Activated T-helper 17 cell treated with anti-CD3 and anti-CD28 coated beads, Interleukin-2, amount 50 U/mL, for 72 hours (primary cell): ENCODE data around the gene STOML1. TPM values are rescaled to one million over a fixed set of nuclear protein-coding genes. Genes with fewer than 3 reads are reported as not detected.

Experiments used
- ATAC-seq: fragments of 150-1000 bp; cut with Tn5 transposase; replicated peaks from 2 replicates; pipeline ENCODE4 v1.10.0; 2021; ENCODE audit warnings: mild to moderate bottlenecking, moderate library complexity
- H3K27ac Mint-ChIP-seq: one replicate; pipeline ENCODE4 v1.8.0; 2022; ENCODE audit warnings: mixed read lengths
- H3K27me3 Mint-ChIP-seq: one replicate; pipeline ENCODE4 v1.8.0; 2022; ENCODE audit warnings: mixed read lengths
- H3K36me3 Mint-ChIP-seq: one replicate; pipeline ENCODE4 v1.8.0; 2022; ENCODE audit warnings: low read depth, mild to moderate bottlenecking, mixed read lengths
- H3K4me1 Mint-ChIP-seq: one replicate; pipeline ENCODE4 v1.8.0; 2022; ENCODE audit warnings: mixed read lengths
- H3K4me3 Mint-ChIP-seq: one replicate; pipeline ENCODE4 v1.8.0; 2022; ENCODE audit warnings: mild to moderate bottlenecking, mixed read lengths
- H3K9me3 Mint-ChIP-seq: one replicate; pipeline ENCODE4 v1.8.0; 2022; ENCODE audit warnings: mixed read lengths
- total RNA-seq, 2 donors: library from RNA; stranded (reverse); gene quantifications; one replicate each; pipeline ENCODE4 v1.2.3, GENCODE V29; 2022

STOML1 gene
- total RNA-seq, 2 donors from 2014 or later = 4.8 to 7.3 TPM

DNA sequence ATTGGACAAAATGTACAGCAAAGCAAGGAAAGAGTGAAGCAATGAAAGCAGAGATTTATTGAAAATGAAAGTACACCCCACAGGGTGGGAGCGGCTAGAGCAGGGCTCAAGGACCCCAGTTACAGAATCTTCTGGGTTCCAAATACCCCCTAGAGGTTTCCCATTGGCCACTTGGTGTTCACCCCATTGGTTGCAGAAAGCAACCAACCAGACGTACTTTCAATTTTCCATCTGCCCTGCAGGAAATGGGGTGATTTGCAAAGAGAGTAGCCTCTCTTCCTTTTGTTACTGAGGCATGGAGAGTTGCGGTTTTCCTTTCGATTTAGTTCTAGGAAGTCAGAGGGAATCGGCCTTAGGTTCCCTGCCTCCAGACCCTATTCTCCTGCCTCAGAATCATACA is 4.8 kb upstream of the STOML1 start:
- peak overlapping the region; percentile 98 for H3K4me3 Mint-ChIP-seq
- H3K9me3 Mint-ChIP-seq = no peaks in the 10 kb centered on the region
- peak overlapping the region; percentile 93 for H3K27ac Mint-ChIP-seq
- no peaks in the 10 kb centered on the region for H3K27me3 Mint-ChIP-seq
- H3K36me3 Mint-ChIP-seq = peaks cover 78% of the 10 kb centered on the region
- ATAC-seq = no peak
- peaks cover 36% of the 10 kb centered on the region for H3K4me1 Mint-ChIP-seq

DNA sequence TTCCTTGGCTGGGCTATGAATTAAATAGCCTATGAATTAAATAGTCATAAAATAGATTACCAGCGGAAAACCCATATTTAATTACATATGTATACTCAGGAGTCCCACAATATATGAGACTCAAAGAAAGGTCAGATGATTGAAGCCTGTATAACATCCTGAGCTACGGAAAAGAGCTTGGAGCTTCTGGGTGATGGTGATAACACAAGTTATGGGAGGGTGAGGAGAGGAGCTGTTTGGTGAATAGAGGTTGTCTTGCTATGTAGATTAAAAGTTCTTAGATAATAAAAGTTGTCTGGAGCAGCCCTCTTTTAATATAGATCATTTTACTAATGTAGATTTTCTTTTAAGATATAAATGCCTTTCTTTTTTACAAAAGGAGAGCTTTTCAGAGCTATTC is 4.2 kb upstream of the STOML1 start:
- ATAC-seq = no peak
- Mint-ChIP-seq H3K9me3 (no peaks in the 10 kb centered on the region), H3K4me1 (peaks cover 36% of the 10 kb centered on the region), H3K4me3 (peak overlapping the region; percentile 98), H3K36me3 (peaks cover 71% of the 10 kb centered on the region), H3K27me3 (no peaks in the 10 kb centered on the region), H3K27ac (peak overlapping the region; percentile 93)

DNA sequence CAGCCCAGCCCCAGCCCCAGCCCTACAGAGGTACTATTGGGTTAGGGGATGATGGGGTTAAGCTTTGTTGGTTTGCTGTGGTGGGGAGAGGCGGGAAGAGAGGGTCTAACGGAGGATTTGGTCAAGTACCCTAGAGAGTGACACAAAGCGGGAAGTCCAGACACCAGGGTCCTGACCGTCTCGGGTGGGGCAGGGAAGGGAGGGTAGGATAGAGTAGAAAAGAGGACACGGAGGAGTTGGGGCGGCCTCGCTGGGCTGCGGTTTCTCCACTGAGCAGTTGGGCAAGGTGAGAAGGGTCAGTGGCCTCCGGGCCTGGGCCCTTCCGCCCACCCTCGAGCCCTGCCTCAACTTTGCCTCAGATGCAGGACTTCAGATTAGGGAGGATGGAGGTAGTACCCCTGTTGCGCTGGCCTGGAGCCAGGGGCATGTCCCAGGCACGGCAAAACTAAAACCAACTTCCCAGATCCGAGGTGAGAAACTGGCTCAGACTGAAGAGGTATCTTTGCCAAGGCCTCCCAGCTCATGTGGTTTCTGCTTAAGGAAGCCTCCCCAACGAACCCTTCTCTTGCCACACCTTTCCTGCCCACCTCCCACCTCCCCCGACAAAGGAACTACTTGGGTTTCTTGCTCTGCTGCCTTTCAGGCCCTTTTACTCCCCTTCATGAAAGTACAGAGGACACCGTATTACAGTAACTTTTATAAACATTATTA is 3.0 kb upstream of the STOML1 start:
- ATAC-seq = peak; percentile 2
- H3K27me3 Mint-ChIP-seq = no peaks in the 10 kb centered on the region
- H3K4me3 Mint-ChIP-seq = peak overlapping the region; percentile 98
- H3K4me1 Mint-ChIP-seq = peaks cover 36% of the 10 kb centered on the region
- H3K9me3 Mint-ChIP-seq = no peaks in the 10 kb centered on the region
- H3K36me3 Mint-ChIP-seq = peaks cover 59% of the 10 kb centered on the region
- peak overlapping the region; percentile 93 for H3K27ac Mint-ChIP-seq

DNA sequence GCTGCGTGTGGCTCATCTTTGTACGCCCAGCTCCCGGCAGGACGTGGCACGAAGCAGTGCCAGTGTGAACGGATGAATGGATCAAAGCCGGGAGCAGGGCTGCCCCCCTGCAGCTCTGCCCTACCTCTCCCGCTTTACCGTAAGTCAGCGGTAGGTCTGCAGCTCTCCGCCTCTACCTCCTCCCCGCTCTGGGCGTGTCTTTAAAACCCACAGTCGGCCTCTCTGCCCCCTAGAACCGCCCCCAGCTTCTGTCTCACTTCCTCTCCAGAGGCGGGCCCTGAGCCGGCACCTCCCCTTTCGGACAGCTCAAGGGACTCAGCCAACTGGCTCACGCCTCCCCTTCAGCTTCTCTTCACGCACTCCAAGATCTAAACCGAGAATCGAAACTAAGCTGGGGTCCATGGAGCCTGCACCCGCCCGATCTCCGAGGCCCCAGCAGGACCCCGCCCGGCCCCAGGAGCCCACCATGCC is 2.4 kb upstream of the STOML1 start, which contains the start of gene PML:
PML (plus strand) TSS at position 304 of the 471 bp plus-strand sequence; CDS start at position 401, 97 bp downstream.
- H3K9me3 Mint-ChIP-seq = no peaks in the 10 kb centered on the region
- H3K27me3 Mint-ChIP-seq = no peaks in the 10 kb centered on the region
- H3K36me3 Mint-ChIP-seq = peaks cover 53% of the 10 kb centered on the region
- H3K27ac Mint-ChIP-seq = peak within 1 kb of the TSS; percentile 93
- H3K4me1 Mint-ChIP-seq = peaks cover 35% of the 10 kb centered on the region
- H3K4me3 Mint-ChIP-seq = peak within 1 kb of the TSS; percentile 98
- ATAC-seq = peak; percentile 90

DNA sequence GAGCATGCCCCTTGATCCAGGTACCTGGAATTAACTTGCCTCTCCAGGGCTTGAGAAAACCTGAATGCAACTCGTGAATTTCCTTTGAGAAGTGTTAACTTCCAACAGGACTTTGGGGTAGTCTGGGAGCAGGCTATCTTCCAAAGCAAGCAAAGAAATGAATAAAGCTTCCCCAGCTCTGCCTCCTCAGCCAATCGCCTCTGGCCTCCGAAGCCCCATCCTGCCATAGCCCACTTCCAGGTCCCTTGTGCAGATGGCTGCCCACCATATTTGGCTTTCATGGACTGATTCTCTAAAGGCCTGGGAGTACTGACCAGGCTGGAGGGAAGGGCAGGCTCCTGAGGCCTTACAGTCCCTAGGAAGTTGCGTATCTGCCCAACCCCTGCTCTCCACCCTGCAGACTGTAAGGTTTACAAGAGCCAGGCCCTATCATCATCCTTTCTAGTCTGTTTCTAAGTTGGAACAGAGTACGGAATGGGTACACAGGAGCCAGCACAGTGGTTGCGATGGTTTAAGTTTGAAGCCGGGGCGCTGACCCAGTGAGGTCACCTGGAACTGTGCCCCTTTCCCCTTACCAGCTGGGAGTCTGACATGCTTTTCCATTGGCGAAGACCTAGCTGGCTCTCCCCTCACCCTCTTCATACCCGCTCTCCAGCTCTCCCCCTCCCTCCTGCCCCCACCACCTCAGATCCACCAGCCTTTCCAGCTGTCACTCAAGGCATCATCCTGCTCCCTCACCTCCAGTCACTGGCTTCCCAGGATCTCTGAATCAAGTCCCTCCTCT is 1.3 kb upstream of the STOML1 start:
- peak overlapping the region; percentile 98 for H3K4me3 Mint-ChIP-seq
- no peaks in the 10 kb centered on the region for H3K27me3 Mint-ChIP-seq
- H3K9me3 Mint-ChIP-seq = no peaks in the 10 kb centered on the region
- peak overlapping the region; percentile 93 for H3K27ac Mint-ChIP-seq
- no peak for ATAC-seq
- peaks cover 25% of the 10 kb centered on the region for H3K4me1 Mint-ChIP-seq
- H3K36me3 Mint-ChIP-seq = peaks cover 42% of the 10 kb centered on the region

DNA sequence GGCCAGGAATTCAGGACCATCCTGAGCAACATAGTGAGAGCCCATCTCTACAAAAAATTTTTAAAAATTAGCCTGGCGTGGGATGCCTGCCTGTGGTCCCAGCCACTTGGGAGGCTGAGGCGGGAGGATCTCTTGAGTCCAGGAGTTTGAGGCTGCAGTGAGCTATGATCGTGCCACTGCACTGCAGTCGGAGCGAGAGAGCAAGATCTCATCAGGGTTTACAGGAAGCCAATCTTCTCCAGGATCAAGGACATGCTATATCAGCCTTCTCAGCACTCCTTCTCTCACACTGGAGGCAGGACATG is 451 bp upstream of the STOML1 start:
- peak overlapping the region; percentile 77 for H3K27ac Mint-ChIP-seq
- no peak for ATAC-seq
- no peaks in the 10 kb centered on the region for H3K9me3 Mint-ChIP-seq
- no peaks in the 10 kb centered on the region for H3K27me3 Mint-ChIP-seq
- peak overlapping the region; percentile 98 for H3K4me3 Mint-ChIP-seq
- H3K36me3 Mint-ChIP-seq = peaks cover 35% of the 10 kb centered on the region
- peaks cover 24% of the 10 kb centered on the region for H3K4me1 Mint-ChIP-seq

DNA sequence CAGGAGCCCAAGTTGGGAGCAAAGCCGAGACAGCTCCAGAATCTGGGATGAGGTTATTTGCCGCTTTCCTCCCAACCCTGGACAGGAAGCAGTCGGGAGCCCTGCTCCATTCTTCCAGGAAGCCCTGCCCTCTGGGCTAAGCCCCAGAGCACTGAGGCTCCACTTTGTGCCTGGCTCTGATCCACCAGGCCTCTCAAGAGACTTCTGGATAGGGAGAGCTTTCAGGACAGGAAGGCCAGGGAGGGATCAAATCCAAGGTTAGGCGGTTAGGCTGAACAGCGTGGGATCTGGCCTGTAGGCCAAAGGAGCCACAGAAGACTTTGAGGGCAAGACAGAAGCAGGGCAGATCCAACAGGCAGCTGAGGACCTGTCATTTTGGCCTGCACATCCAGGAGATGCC is 835 bp downstream of the STOML1 start:
- Mint-ChIP-seq H3K4me1 (peaks cover 12% of the 10 kb centered on the region), H3K4me3 (peak overlapping the region; percentile 98), H3K27ac (no peak overlapping the region), H3K9me3 (no peaks in the 10 kb centered on the region), H3K36me3 (peaks cover 22% of the 10 kb centered on the region), H3K27me3 (no peaks in the 10 kb centered on the region)
- no peak for ATAC-seq

DNA sequence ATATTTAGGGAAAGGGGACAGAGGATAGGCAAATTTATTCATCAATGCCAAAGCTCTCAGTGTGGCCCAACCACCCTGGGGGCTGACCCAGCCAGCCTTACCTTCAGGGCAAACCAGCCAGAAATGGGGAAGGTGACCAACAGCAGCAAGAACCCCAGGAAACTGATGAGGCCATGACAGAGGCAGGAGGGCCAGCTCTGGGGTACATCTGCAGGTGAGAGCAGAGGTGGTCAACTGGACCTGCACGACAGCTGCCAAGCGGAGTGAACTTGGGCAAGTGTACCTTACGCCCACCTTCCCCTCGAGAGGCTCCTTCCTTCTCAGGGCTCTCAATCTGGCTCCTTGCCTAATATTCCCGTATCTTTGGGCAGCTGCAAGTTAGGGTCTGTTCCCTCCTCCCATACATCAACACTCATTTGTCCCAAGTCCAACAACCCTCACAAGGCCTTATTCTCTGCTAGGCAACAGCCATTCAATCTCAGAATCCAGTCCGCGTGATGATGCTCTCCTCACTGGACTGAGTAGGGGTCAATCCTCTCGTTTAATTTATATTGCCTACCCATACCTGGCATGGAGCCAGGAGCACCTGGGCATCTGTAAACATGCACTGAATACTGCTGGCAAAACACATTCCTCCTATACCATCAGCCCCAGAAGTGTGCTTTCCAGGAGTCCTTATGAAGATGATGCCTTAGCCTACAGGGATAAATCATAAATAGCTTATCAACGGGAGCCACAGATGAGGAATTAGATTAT is 1.7 kb downstream of the STOML1 start:
- Mint-ChIP-seq H3K36me3 (peaks cover 13% of the 10 kb centered on the region), H3K9me3 (no peaks in the 10 kb centered on the region), H3K4me3 (peak overlapping the region; percentile 98), H3K27me3 (no peaks in the 10 kb centered on the region), H3K27ac (no peak overlapping the region), H3K4me1 (peaks cover 14% of the 10 kb centered on the region)
- no peak for ATAC-seq

DNA sequence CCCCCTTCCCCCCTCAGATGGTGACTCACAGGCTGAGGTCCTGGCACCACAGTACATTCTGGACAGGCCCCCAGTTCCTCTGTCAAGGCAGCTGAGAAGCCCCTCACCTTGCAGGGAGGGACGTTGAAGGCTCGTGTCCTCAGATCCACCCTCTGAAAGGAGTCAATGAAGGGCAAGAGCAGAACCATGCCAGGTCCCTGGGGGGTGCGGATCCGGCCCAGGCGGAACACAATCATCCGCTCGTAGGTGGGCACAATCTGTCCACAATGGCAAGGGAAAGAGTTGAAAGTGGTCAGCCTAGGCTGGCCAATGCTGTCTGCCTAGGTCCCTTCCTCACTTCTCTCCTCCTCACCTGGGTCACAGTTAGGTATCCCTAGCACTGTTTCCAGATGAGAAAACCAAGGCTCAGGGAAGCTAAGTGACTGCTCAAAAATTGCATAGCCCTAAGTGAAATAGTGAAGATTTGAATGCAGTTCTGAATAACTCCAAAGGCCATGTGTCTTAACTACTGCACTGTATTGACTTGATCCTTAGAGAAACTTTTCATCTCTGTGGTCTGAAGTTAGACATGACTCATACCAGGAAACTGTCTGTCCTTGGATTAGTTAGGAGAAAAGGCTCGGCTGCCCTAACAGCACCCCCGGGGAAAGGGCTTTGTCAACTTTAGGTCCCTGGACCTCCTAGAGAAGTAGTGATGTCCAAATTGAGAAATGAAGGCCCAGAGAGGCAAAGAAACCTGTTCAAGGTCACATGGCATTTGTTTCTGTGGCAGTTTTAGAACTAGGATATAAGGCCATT is 2.9 kb downstream of the STOML1 start:
- H3K27me3 Mint-ChIP-seq = no peaks in the 10 kb centered on the region
- no peak for ATAC-seq

DNA sequence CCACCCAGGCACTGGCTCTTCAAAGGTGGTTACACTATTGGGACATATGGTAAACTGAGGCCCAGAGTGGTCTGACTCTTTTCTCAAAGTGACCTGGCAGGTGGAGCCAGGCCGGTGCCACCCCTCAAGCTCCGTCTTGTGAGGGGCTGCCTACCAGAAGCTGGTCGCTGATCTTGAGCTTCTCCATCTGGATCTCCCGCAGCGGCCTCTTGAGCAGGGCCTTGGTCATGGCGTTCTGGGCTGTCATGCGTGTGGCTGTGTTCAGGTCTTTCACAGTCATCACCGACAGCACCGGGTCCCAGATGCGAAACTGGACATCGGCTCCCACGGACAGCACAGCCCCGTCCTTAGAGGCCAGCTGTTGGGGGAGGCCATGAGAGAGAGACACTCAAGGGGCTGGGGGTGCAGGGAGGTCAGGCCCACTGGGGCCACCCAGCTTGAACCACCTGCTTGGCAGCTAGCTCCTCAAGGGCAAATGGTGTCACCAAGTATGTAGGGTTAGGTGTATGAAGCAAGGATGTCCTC is 3.6 kb downstream of the STOML1 start:
- no peaks in the 10 kb centered on the region for H3K27me3 Mint-ChIP-seq
- H3K9me3 Mint-ChIP-seq = no peaks in the 10 kb centered on the region
- H3K4me3 Mint-ChIP-seq = no peak overlapping the region
- no peak overlapping the region for H3K27ac Mint-ChIP-seq
- ATAC-seq = no peak
- H3K4me1 Mint-ChIP-seq = peaks cover 5% of the 10 kb centered on the region
- no peaks in the 10 kb centered on the region for H3K36me3 Mint-ChIP-seq

More for the DNA sequence above, 2.9 kb downstream of the STOML1 start:
- H3K9me3 Mint-ChIP-seq = no peaks in the 10 kb centered on the region
- peaks cover 1% of the 10 kb centered on the region for H3K36me3 Mint-ChIP-seq
- H3K27ac Mint-ChIP-seq = no peak overlapping the region
- H3K4me1 Mint-ChIP-seq = peaks cover 11% of the 10 kb centered on the region
- H3K4me3 Mint-ChIP-seq = no peak overlapping the region

DNA sequence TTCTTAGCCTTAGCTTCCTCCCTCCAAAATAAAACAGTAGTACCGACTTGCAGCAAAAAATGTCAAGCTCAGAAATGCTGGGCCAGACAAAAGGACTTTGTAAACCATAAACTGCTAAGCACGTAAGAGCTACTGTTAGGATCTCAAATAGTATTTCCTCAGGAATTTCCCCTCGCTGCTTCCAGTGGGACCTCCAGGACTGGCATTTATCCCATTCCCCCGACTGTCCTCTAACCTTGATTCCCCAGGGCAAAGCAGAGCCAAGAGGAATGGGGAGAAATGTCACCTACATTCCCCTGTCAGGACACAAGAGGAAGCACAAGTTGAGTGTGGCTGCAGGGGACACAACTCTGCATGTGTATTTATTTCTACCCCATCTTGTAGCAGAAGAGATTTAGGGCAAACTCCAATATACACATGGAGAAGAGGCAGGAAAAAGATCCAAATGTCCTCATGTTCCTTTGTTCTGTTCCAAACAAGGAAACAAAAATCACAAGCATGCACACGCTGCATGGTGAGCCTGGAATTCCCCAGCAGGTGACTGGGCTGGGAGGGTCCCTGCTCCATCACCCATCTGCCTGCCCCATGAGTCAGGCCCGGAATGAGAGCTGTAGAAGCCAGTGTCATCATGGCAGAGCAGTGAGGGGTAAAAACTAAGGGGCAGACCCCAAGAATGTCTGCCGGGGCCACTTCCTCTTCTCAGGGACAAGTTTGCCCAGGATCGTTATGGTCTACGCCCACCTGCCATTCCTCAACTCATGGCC is 4.2 kb downstream of the STOML1 start:
- Mint-ChIP-seq H3K9me3 (no peaks in the 10 kb centered on the region), H3K36me3 (no peaks in the 10 kb centered on the region), H3K4me1 (peaks cover 5% of the 10 kb centered on the region), H3K4me3 (no peak overlapping the region), H3K27ac (peak overlapping the region; percentile 17), H3K27me3 (no peaks in the 10 kb centered on the region)
- ATAC-seq = no peak

DNA sequence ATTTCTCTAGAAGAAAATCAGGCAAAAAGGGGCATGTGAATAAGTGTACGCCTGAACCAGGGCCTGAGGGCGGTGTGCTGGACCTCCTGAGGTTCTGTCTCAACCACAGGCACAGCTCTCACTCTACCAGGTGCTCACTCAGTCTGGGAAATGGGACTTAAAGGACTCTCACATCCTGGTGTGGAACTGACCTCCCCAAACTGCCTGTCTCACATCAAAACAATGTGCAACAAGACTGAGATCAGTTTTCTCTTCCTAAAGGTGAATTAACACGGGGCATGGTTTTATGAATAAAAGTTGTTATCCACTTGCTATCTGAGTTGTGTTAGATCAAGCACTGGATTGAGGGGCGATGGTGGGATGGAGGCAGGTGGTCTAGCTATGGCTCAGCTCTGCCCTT is 4.8 kb downstream of the STOML1 start:
- Mint-ChIP-seq H3K27me3 (no peaks in the 10 kb centered on the region), H3K27ac (peak overlapping the region; percentile 17), H3K4me1 (peaks cover 7% of the 10 kb centered on the region), H3K36me3 (no peaks in the 10 kb centered on the region), H3K4me3 (no peak overlapping the region), H3K9me3 (no peaks in the 10 kb centered on the region)
- ATAC-seq = no peak

DNA sequence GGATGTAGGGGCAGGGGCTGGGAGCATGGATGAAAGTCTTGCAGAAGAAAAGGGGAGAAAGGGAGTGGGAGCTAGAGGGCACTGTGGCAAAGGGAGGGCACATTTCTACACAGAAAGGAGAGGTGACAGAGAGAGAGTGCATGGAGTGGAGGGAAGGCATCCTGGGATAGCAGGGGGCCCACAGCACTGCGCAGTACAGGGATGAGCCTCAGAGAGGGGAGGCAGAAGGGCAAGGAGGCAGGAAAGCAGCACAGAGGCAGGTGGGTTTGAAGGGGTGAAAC is 5.4 kb downstream of the STOML1 start:
- Mint-ChIP-seq H3K27me3 (no peaks in the 10 kb centered on the region), H3K4me1 (peaks cover 12% of the 10 kb centered on the region), H3K4me3 (no peak overlapping the region), H3K9me3 (no peaks in the 10 kb centered on the region), H3K36me3 (no peaks in the 10 kb centered on the region), H3K27ac (peak overlapping the region; percentile 17)
- no peak for ATAC-seq
